ENCODE measurements around the gene MYO18A. TPM values are rescaled to one million over a fixed set of nuclear protein-coding genes. Genes with fewer than 3 reads are reported as not detected.

The MYO18A gene
- total and polyA plus RNA-seq, 2 experiments from 2014 or later: 186 to 564 TPM

GRCh38 chr17:29115961-29116803 is 64.0 kb downstream of the MYO18A start:
- Histone ChIP-seq H3K36me3 (peaks cover 53% of the 10 kb centered on the region), H3K4me1 (ENCODE audit: low read depth) (peaks cover 7% of the 10 kb centered on the region), H3K27ac (no peak overlapping the region), H3K27me3 (no peaks in the 10 kb centered on the region), H3K4me3 (no peak overlapping the region), H3K9me3 (ENCODE audit: low read depth) (no peaks in the 10 kb centered on the region)
- peak; percentile 54 for TF ChIP-seq CTCF (IDR thresholded peaks at IDR 0.05; ENCODE audit: low read depth, low read length)
- peak; percentile 38 to 42 for DNase-seq (ENCODE audit: low read depth in 1 of 2, low spot score in 1 of 2)

GRCh38 chr17:29115435-29115834 is 64.8 kb downstream of the MYO18A start:
- no peak for DNase-seq (ENCODE audit: low read depth in 1 of 2, low spot score in 1 of 2)
- no peaks in the 10 kb centered on the region for H3K27me3 ChIP-seq
- peaks cover 58% of the 10 kb centered on the region for H3K36me3 ChIP-seq
- H3K9me3 ChIP-seq (ENCODE audit: low read depth): no peaks in the 10 kb centered on the region
- no peak for TF ChIP-seq CTCF (IDR thresholded peaks at IDR 0.05; ENCODE audit: low read depth, low read length)
- no peak overlapping the region for H3K27ac ChIP-seq
- peaks cover 7% of the 10 kb centered on the region for H3K4me1 ChIP-seq (ENCODE audit: low read depth)
- no peak overlapping the region for H3K4me3 ChIP-seq

- DNase-seq (ENCODE audit: low read depth in 1 of 2, low spot score in 1 of 2): no peak
- Histone ChIP-seq H3K4me1 (ENCODE audit: low read depth) (peaks cover 7% of the 10 kb centered on the region), H3K27me3 (no peaks in the 10 kb centered on the region), H3K9me3 (ENCODE audit: low read depth) (no peaks in the 10 kb centered on the region), H3K27ac (no peak overlapping the region), H3K4me3 (no peak overlapping the region), H3K36me3 (peaks cover 63% of the 10 kb centered on the region)
- TF ChIP-seq CTCF (IDR thresholded peaks at IDR 0.05; ENCODE audit: low read depth, low read length): no peak
Measured at GRCh38 chr17:29114141-29114540, 66.1 kb downstream of the MYO18A start.

GRCh38 chr17:29113334-29113733 is 66.9 kb downstream of the MYO18A start:
- no peak for DNase-seq (ENCODE audit: low read depth in 1 of 2, low spot score in 1 of 2)

GRCh38 chr17:29112771-29113295 is 67.4 kb downstream of the MYO18A start:
- TF ChIP-seq CTCF (IDR thresholded peaks at IDR 0.05; ENCODE audit: low read depth, low read length): no peak
- peak in 1 of 2 donors; percentile 81 for DNase-seq (ENCODE audit: low read depth in 1 of 2, low spot score in 1 of 2)
- Histone ChIP-seq H3K27me3 (no peaks in the 10 kb centered on the region), H3K36me3 (peaks cover 68% of the 10 kb centered on the region), H3K9me3 (ENCODE audit: low read depth) (no peaks in the 10 kb centered on the region), H3K4me3 (no peak overlapping the region), H3K27ac (peak overlapping the region; percentile 63), H3K4me1 (ENCODE audit: low read depth) (peaks cover 7% of the 10 kb centered on the region)

More at GRCh38 chr17:29113334-29113733, 66.9 kb downstream of the MYO18A start:
- Histone ChIP-seq H3K4me3 (no peak overlapping the region), H3K27me3 (no peaks in the 10 kb centered on the region), H3K4me1 (ENCODE audit: low read depth) (peaks cover 7% of the 10 kb centered on the region), H3K27ac (peak overlapping the region; percentile 39), H3K9me3 (ENCODE audit: low read depth) (no peaks in the 10 kb centered on the region), H3K36me3 (peaks cover 63% of the 10 kb centered on the region)
- TF ChIP-seq CTCF (IDR thresholded peaks at IDR 0.05; ENCODE audit: low read depth, low read length): peak; percentile 4
